ENCODE data around the gene MBOAT2.
"Not testable (repeated sequence)": the region's sequence is repeated elsewhere in the genome, so short reads cannot be mapped to it uniquely, and the experiment has no call there.

Gene MBOAT2

GRCh38 chr2:8983571-8983970 is 19.9 kb downstream of the MBOAT2 start:
- no peak overlapping the region for H3K27ac ChIP-seq (ENCODE audit: low read depth in 2 of 2, low read length in 2 of 2)
- H3K36me3 ChIP-seq (ENCODE audit: control insufficient read depth in 2 of 2, insufficient read depth in 2 of 2, low read length in 2 of 2): no peaks in the 10 kb centered on the region
- H3K4me1 ChIP-seq (ENCODE audit: control insufficient read depth in 2 of 2, insufficient read depth in 2 of 2, low read length in 2 of 2): no peaks in the 10 kb centered on the region
- no peak overlapping the region for H3K9ac ChIP-seq (ENCODE audit: low read depth in 1 of 2, low read length in 2 of 2)
- H3K4me3 ChIP-seq (ENCODE audit: low read length in 2 of 2): no peak overlapping the region
- H3K27me3 ChIP-seq (ENCODE audit: control insufficient read depth in 2 of 2, insufficient read depth in 2 of 2, low read length in 2 of 2): no peaks in the 10 kb centered on the region
- no peaks in the 10 kb centered on the region for H3K9me3 ChIP-seq (ENCODE audit: control insufficient read depth in 2 of 2, low read length in 2 of 2)

DNA sequence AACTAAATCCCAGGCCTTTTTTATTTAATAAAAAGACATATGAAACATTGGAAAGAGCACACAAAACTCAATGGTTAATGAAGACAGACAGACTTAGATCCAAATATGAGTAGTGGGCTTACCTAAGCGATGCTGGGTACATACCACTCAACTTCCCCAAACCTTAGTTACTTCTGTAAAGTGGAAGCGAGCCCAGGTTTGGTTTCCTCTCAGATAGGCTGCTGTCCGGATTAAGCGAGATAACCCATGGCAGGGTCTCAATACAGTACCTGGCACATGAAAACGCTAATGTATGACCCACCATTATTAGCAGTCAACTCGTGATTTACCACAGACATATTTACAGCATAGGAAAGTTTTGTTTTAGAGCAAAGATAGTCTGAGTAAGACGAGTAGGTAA is 21.6 kb downstream of the MBOAT2 start:
- H3K36me3 ChIP-seq (ENCODE audit: control insufficient read depth in 2 of 2, insufficient read depth in 2 of 2, low read length in 2 of 2): no peaks in the 10 kb centered on the region
- no peaks in the 10 kb centered on the region for H3K27me3 ChIP-seq (ENCODE audit: control insufficient read depth in 2 of 2, insufficient read depth in 2 of 2, low read length in 2 of 2)
- H3K4me3 ChIP-seq (ENCODE audit: low read length in 2 of 2): no peak overlapping the region
- H3K27ac ChIP-seq (ENCODE audit: low read depth in 2 of 2, low read length in 2 of 2): no peak overlapping the region
- no peaks in the 10 kb centered on the region for H3K9me3 ChIP-seq (ENCODE audit: control insufficient read depth in 2 of 2, low read length in 2 of 2)
- no peak overlapping the region for H3K9ac ChIP-seq (ENCODE audit: low read depth in 1 of 2, low read length in 2 of 2)
- H3K4me1 ChIP-seq (ENCODE audit: control insufficient read depth in 2 of 2, insufficient read depth in 2 of 2, low read length in 2 of 2): no peaks in the 10 kb centered on the region

GRCh38 chr2:8980096-8980495 is 23.4 kb downstream of the MBOAT2 start:
- no peaks in the 10 kb centered on the region for H3K36me3 ChIP-seq (ENCODE audit: control insufficient read depth in 2 of 2, insufficient read depth in 2 of 2, low read length in 2 of 2)
- H3K4me3 ChIP-seq (ENCODE audit: low read length in 2 of 2): no peak overlapping the region
- H3K27ac ChIP-seq (ENCODE audit: low read depth in 2 of 2, low read length in 2 of 2): no peak overlapping the region
- no peaks in the 10 kb centered on the region for H3K27me3 ChIP-seq (ENCODE audit: control insufficient read depth in 2 of 2, insufficient read depth in 2 of 2, low read length in 2 of 2)
- H3K9ac ChIP-seq (ENCODE audit: low read depth in 1 of 2, low read length in 2 of 2): no peak overlapping the region
- peaks cover 0 to 3% of the 10 kb centered on the region in 2 donors for H3K4me1 ChIP-seq (ENCODE audit: control insufficient read depth in 2 of 2, insufficient read depth in 2 of 2, low read length in 2 of 2)
- no peaks in the 10 kb centered on the region for H3K9me3 ChIP-seq (ENCODE audit: control insufficient read depth in 2 of 2, low read length in 2 of 2)

DNA sequence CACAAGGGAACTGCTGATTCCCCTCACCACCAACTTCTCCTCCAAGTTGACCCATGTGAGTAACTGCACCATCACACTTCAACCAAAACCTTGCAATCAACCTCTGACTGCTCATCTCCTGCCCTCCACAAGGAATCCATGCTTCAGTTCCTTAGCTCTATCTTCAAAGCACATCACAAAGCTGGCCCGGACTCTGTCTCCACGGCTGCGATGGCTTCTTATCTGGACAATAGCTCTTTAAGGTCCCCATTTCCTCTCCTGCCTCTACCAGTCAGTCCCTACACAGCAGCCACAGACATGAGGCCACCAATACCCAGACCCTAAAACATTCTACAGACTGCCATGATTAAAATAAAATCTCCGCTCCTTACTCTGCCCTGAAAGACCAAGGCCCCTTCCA is 25.7 kb downstream of the MBOAT2 start:
- H3K27ac ChIP-seq (ENCODE audit: low read depth in 2 of 2, low read length in 2 of 2): no peak overlapping the region
- no peaks in the 10 kb centered on the region for H3K27me3 ChIP-seq (ENCODE audit: control insufficient read depth in 2 of 2, insufficient read depth in 2 of 2, low read length in 2 of 2)
- no peaks in the 10 kb centered on the region for H3K9me3 ChIP-seq (ENCODE audit: control insufficient read depth in 2 of 2, low read length in 2 of 2)
- H3K4me3 ChIP-seq (ENCODE audit: low read length in 2 of 2): no peak overlapping the region
- peaks cover 0 to 3% of the 10 kb centered on the region in 2 donors for H3K4me1 ChIP-seq (ENCODE audit: control insufficient read depth in 2 of 2, insufficient read depth in 2 of 2, low read length in 2 of 2)
- H3K9ac ChIP-seq (ENCODE audit: low read depth in 1 of 2, low read length in 2 of 2): no peak overlapping the region
- no peaks in the 10 kb centered on the region for H3K36me3 ChIP-seq (ENCODE audit: control insufficient read depth in 2 of 2, insufficient read depth in 2 of 2, low read length in 2 of 2)

DNA sequence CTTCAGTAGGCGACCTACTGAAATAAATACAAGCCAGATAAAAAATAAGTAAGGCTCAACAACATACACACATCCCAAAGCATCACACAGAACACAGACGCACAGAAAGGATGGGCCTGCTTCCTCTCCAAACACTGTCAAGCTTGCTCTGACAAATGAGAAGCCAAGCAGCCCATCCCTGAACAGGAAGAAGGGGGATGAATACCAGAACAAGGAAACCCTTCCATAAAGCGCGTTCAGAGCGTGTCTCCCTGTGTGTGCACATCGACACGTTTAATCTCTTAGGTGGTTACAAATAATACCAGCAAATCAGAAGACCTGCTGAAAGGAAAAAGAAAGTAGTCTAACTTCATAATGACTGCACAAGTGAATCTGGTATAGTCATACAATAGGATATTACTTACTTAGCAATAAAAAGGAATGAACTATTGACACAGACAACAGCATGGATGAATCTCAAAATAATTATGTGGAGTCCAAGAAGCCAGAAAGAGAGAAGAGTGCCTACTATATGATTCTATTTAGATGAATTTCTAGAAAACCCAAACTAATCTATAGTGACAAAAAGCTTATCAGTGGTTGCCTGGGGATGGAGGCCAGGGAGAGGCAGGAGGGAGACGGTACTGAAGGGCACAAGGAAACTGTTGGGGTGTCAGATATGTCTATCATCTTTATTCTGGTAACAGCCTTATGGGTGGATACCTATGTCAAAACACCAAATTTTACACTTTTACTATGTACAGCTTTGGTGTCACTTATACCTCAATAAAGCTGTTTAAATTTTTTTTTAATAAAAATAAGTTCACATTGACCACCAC is 26.8 kb downstream of the MBOAT2 start:
- H3K9me3 ChIP-seq (ENCODE audit: control insufficient read depth in 2 of 2, low read length in 2 of 2): no peaks in the 10 kb centered on the region
- H3K4me1 ChIP-seq (ENCODE audit: control insufficient read depth in 2 of 2, insufficient read depth in 2 of 2, low read length in 2 of 2): peaks cover 0 to 3% of the 10 kb centered on the region in 2 donors
- H3K27me3 ChIP-seq (ENCODE audit: control insufficient read depth in 2 of 2, insufficient read depth in 2 of 2, low read length in 2 of 2): no peaks in the 10 kb centered on the region
- no peaks in the 10 kb centered on the region for H3K36me3 ChIP-seq (ENCODE audit: control insufficient read depth in 2 of 2, insufficient read depth in 2 of 2, low read length in 2 of 2)
- no peak overlapping the region for H3K27ac ChIP-seq (ENCODE audit: low read depth in 2 of 2, low read length in 2 of 2)
- H3K4me3 ChIP-seq (ENCODE audit: low read length in 2 of 2): no peak overlapping the region
- no peak overlapping the region for H3K9ac ChIP-seq (ENCODE audit: low read depth in 1 of 2, low read length in 2 of 2)

DNA sequence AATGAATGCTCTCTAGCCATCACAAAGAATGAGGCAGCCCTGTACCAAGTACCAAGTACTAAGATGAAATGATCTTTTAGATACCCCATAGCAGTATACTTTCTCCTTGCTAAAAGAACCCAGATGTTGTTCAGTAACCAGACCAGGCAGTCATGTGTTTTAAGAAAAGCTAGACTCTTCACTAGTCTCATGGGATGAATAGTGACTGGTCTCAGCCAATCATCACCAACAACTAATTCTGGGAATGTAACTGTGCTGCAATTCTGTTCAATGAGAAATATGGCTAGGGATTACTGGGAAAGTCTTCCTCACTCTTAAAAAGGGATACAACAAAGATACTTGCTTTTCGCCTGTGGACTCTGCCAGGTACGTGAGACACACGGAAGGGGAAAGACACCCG is 29.5 kb downstream of the MBOAT2 start:
- Histone ChIP-seq H3K9ac (ENCODE audit: low read depth in 1 of 2, low read length in 2 of 2) (no peak overlapping the region), H3K36me3 (ENCODE audit: control insufficient read depth in 2 of 2, insufficient read depth in 2 of 2, low read length in 2 of 2) (no peaks in the 10 kb centered on the region), H3K27ac (ENCODE audit: low read depth in 2 of 2, low read length in 2 of 2) (no peak overlapping the region), H3K27me3 (ENCODE audit: control insufficient read depth in 2 of 2, insufficient read depth in 2 of 2, low read length in 2 of 2) (no peaks in the 10 kb centered on the region), H3K4me1 (ENCODE audit: control insufficient read depth in 2 of 2, insufficient read depth in 2 of 2, low read length in 2 of 2) (peaks cover 0 to 3% of the 10 kb centered on the region in 2 donors), H3K9me3 (ENCODE audit: control insufficient read depth in 2 of 2, low read length in 2 of 2) (no peaks in the 10 kb centered on the region), H3K4me3 (ENCODE audit: low read length in 2 of 2) (no peak overlapping the region)

DNA sequence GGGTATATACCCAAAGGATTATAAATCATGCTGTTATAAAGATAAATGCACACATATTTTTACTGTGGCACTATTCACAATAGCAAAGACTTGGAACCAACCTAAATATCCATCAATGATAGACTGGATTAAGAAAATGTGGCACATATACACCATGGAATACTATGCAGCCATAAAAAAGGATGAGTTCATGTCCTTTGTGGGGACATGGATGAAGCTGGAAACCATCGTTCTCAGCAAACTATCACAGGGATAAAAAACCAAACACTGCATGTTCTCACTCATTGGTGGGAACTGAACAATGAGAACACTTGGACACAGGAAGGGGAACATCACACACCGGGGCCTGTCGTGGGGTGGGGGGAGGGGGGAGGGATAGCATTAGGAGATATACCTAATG is 30.5 kb downstream of the MBOAT2 start:
- H3K9ac ChIP-seq (ENCODE audit: low read depth in 1 of 2, low read length in 2 of 2); H3K9me3 ChIP-seq (ENCODE audit: control insufficient read depth in 2 of 2, low read length in 2 of 2); H3K27ac ChIP-seq (ENCODE audit: low read depth in 2 of 2, low read length in 2 of 2): not testable (repeated sequence)

DNA sequence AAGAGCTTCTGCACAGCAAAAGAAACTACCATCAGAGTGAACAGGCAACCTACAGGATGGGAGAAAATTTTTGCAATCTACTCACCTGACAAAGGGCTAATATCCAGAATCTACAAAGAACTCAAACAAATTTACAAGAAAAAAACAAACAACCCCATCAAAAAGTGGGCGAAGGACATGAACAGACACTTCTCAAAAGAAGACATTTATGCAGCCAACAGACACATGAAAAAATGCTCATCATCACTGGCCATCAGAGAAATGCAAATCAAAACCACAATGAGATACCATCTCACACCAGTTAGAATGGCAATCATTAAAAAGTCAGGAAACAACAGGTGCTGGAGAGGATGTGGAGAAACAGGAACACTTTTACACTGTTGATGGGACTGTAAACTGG is 30.9 kb downstream of the MBOAT2 start:
- H3K27ac ChIP-seq (ENCODE audit: low read depth in 2 of 2, low read length in 2 of 2); H3K9me3 ChIP-seq (ENCODE audit: control insufficient read depth in 2 of 2, low read length in 2 of 2); H3K27me3 ChIP-seq (ENCODE audit: control insufficient read depth in 2 of 2, insufficient read depth in 2 of 2, low read length in 2 of 2); H3K9ac ChIP-seq (ENCODE audit: low read depth in 1 of 2, low read length in 2 of 2); H3K4me3 ChIP-seq (ENCODE audit: low read length in 2 of 2); H3K4me1 ChIP-seq (ENCODE audit: control insufficient read depth in 2 of 2, insufficient read depth in 2 of 2, low read length in 2 of 2); H3K36me3 ChIP-seq (ENCODE audit: control insufficient read depth in 2 of 2, insufficient read depth in 2 of 2, low read length in 2 of 2): not testable (repeated sequence)

More for the DNA sequence above, 30.5 kb downstream of the MBOAT2 start:
- not testable (repeated sequence) for H3K4me3 ChIP-seq (ENCODE audit: low read length in 2 of 2); H3K36me3 ChIP-seq (ENCODE audit: control insufficient read depth in 2 of 2, insufficient read depth in 2 of 2, low read length in 2 of 2); H3K27me3 ChIP-seq (ENCODE audit: control insufficient read depth in 2 of 2, insufficient read depth in 2 of 2, low read length in 2 of 2); H3K4me1 ChIP-seq (ENCODE audit: control insufficient read depth in 2 of 2, insufficient read depth in 2 of 2, low read length in 2 of 2)

GRCh38 chr2:8969348-8969747 is 34.1 kb downstream of the MBOAT2 start:
- not testable (repeated sequence) for H3K9me3 ChIP-seq (ENCODE audit: control insufficient read depth in 2 of 2, low read length in 2 of 2); H3K9ac ChIP-seq (ENCODE audit: low read depth in 1 of 2, low read length in 2 of 2); H3K4me1 ChIP-seq (ENCODE audit: control insufficient read depth in 2 of 2, insufficient read depth in 2 of 2, low read length in 2 of 2); H3K4me3 ChIP-seq (ENCODE audit: low read length in 2 of 2); H3K36me3 ChIP-seq (ENCODE audit: control insufficient read depth in 2 of 2, insufficient read depth in 2 of 2, low read length in 2 of 2); H3K27ac ChIP-seq (ENCODE audit: low read depth in 2 of 2, low read length in 2 of 2); H3K27me3 ChIP-seq (ENCODE audit: control insufficient read depth in 2 of 2, insufficient read depth in 2 of 2, low read length in 2 of 2)

DNA sequence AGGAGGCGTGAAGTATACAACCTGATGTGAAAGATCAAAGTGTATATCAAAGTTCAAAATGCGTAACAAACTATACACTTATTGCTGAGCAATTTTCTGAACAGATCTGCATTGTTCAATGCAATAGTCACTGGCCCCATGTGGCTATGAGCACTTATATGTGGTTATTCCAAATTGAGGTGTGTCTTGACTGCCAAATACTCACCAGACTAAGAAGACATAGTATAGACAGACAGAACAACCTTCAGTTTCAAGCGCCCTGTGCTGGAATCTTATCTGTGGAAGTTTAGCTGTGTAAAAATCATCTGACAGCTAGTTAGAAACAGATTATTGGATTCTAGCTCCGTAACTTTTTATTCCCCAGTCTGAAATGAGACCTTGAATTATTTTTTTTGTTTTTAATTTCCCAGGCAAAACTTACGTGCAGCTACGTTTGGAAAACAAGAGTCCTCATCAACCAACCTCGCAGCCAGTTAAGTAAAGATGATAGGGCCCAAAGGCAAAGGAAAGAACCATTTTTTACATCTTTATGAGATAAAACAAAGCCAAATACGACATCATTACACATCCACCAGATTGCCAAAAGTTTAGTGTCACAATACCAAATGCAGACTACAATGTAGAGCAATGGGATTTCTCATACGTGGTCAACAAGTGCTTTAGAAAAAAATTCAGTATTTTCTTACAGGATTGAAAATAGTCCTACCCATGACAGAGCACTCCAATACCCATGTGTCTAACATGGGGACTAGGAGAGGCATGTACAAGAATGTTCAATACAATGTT is 37.2 kb downstream of the MBOAT2 start:
- H3K36me3 ChIP-seq (ENCODE audit: control insufficient read depth in 2 of 2, insufficient read depth in 2 of 2, low read length in 2 of 2): no peaks in the 10 kb centered on the region
- H3K4me1 ChIP-seq (ENCODE audit: control insufficient read depth in 2 of 2, insufficient read depth in 2 of 2, low read length in 2 of 2): peaks cover 0 to 2% of the 10 kb centered on the region in 2 donors
- no peaks in the 10 kb centered on the region for H3K9me3 ChIP-seq (ENCODE audit: control insufficient read depth in 2 of 2, low read length in 2 of 2)
- H3K27me3 ChIP-seq (ENCODE audit: control insufficient read depth in 2 of 2, insufficient read depth in 2 of 2, low read length in 2 of 2): no peaks in the 10 kb centered on the region
- H3K4me3 ChIP-seq (ENCODE audit: low read length in 2 of 2): no peak overlapping the region
- no peak overlapping the region for H3K9ac ChIP-seq (ENCODE audit: low read depth in 1 of 2, low read length in 2 of 2)
- H3K27ac ChIP-seq (ENCODE audit: low read depth in 2 of 2, low read length in 2 of 2): no peak overlapping the region
